HL-60 (cell line): ENCODE measurements around the gene PAGE2.

Source experiments
- DNase-seq, 2 experiments: peaks; one replicate each; pipeline ENCODE4 v3.0.0-alpha.2; 2010 to 2020; ENCODE audit warnings: low read depth in 1 of 2, low spot score in 1 of 2
- H3K27ac ChIP-seq: fragments of 250-450 bp; sonication (Bioruptor Pico); replicated peaks from 2 replicates; pipeline ENCODE4 v1.5.1; 2020; ENCODE audit warnings: mild to moderate bottlenecking, moderate library complexity
- H3K27me3 ChIP-seq: fragments of 250-450 bp; sonication (Bioruptor Pico); 2 replicates; pipeline ENCODE4 v1.5.1; 2021; ENCODE audit warnings: mild to moderate bottlenecking, moderate library complexity; ENCODE audit not compliant: insufficient read depth, poor library complexity, severe bottlenecking
- H3K4me3 ChIP-seq: replicated peaks from 2 replicates; pipeline ENCODE4 v1.5.1; 2011; ENCODE audit warnings: mild to moderate bottlenecking, control low read depth, low read length; ENCODE audit not compliant: insufficient read depth
- GABPA ChIP-seq: IDR thresholded peaks from 2 replicates; pipeline ENCODE4 v1.6.1; 2012; ENCODE audit warnings: low read depth
- POLR2AphosphoS5 ChIP-seq: IDR thresholded peaks from 2 replicates; pipeline ENCODE4 v1.6.1; 2012; ENCODE audit warnings: low read depth
- SPI1 ChIP-seq: IDR thresholded peaks from 2 replicates; pipeline ENCODE4 v1.6.1; 2012; ENCODE audit warnings: low read depth, mild to moderate bottlenecking, borderline replicate concordance
- TF ChIP-seq, protein P1 (sequence below): IDR thresholded peaks from 2 replicates; pipeline ENCODE4 v1.6.1; 2012; ENCODE audit warnings: low read depth; ENCODE audit not compliant: insufficient replicate concordance
- TF ChIP-seq, protein P2 (sequence below): IDR thresholded peaks from one replicate; pipeline ENCODE4 v1.5.1; 2011; ENCODE audit warnings: low read length, control low read depth, inconsistent platforms; ENCODE audit not compliant: insufficient read depth

The PAGE2 gene

DNA sequence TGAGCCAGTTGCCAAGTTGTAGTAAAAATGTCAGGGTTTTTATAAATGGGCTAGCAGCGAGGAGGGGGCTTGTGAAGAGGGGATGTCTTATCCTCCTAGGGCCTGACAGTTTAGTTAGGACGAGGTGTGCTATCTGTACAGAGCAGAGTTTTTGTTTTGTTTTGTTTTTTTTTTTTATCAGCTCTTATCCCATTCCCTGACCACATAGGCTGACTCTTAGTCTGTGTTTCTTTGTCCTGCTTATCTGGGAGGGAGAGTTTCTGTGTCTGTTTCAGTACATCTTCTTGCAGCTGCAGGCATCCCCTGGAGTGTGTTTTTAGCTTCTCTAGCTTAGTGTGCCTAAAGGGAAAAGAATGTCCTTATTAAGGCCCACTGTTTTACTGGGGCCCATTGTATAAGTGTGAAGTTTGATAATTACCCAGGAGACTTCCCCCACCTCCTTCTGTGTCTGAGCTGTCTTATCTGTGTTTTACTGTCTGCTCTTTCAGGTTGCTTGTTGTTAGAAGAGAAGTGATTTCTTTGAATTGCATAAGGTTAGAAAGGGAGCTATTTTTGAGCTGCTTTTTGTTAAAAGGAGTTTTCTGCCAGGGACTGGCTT, 32.0 kb downstream of the PAGE2 start:
- no peak for TF ChIP-seq SPI1
- Histone ChIP-seq H3K27me3 (no peaks in the 10 kb centered on the region), H3K4me3 (no peak overlapping the region), H3K27ac (no peak overlapping the region)
- DNase-seq: no peak

DNA sequence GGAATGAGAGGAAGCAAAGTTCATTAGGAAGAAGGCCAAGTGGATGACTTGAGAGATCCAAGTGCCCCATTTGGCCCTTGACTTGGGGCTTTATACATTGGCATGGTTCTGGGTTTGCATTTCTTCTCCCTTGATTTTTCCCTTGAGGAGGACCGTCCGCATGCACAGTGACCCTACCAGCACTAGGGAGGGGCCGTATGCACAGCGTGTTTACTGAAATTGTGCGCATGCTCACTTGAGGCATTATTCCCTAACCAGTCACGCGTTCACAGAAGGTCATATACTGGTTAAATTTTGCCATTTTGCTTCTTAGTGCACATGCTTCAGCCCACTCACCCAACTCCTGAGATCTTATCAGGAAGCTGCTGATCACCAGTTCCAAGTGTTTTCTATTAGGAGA, 35.1 kb downstream of the PAGE2 start:
- no peak for DNase-seq
- TF ChIP-seq, protein P1, sequence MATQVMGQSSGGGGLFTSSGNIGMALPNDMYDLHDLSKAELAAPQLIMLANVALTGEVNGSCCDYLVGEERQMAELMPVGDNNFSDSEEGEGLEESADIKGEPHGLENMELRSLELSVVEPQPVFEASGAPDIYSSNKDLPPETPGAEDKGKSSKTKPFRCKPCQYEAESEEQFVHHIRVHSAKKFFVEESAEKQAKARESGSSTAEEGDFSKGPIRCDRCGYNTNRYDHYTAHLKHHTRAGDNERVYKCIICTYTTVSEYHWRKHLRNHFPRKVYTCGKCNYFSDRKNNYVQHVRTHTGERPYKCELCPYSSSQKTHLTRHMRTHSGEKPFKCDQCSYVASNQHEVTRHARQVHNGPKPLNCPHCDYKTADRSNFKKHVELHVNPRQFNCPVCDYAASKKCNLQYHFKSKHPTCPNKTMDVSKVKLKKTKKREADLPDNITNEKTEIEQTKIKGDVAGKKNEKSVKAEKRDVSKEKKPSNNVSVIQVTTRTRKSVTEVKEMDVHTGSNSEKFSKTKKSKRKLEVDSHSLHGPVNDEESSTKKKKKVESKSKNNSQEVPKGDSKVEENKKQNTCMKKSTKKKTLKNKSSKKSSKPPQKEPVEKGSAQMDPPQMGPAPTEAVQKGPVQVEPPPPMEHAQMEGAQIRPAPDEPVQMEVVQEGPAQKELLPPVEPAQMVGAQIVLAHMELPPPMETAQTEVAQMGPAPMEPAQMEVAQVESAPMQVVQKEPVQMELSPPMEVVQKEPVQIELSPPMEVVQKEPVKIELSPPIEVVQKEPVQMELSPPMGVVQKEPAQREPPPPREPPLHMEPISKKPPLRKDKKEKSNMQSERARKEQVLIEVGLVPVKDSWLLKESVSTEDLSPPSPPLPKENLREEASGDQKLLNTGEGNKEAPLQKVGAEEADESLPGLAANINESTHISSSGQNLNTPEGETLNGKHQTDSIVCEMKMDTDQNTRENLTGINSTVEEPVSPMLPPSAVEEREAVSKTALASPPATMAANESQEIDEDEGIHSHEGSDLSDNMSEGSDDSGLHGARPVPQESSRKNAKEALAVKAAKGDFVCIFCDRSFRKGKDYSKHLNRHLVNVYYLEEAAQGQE: no peak
- TF ChIP-seq SPI1 (no peak), GABPA (no peak), POLR2AphosphoS5 (no peak)
- TF ChIP-seq, protein P2, sequence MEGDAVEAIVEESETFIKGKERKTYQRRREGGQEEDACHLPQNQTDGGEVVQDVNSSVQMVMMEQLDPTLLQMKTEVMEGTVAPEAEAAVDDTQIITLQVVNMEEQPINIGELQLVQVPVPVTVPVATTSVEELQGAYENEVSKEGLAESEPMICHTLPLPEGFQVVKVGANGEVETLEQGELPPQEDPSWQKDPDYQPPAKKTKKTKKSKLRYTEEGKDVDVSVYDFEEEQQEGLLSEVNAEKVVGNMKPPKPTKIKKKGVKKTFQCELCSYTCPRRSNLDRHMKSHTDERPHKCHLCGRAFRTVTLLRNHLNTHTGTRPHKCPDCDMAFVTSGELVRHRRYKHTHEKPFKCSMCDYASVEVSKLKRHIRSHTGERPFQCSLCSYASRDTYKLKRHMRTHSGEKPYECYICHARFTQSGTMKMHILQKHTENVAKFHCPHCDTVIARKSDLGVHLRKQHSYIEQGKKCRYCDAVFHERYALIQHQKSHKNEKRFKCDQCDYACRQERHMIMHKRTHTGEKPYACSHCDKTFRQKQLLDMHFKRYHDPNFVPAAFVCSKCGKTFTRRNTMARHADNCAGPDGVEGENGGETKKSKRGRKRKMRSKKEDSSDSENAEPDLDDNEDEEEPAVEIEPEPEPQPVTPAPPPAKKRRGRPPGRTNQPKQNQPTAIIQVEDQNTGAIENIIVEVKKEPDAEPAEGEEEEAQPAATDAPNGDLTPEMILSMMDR: no peak
- Histone ChIP-seq H3K4me3 (no peak overlapping the region), H3K27ac (no peak overlapping the region), H3K27me3 (no peaks in the 10 kb centered on the region)

DNA sequence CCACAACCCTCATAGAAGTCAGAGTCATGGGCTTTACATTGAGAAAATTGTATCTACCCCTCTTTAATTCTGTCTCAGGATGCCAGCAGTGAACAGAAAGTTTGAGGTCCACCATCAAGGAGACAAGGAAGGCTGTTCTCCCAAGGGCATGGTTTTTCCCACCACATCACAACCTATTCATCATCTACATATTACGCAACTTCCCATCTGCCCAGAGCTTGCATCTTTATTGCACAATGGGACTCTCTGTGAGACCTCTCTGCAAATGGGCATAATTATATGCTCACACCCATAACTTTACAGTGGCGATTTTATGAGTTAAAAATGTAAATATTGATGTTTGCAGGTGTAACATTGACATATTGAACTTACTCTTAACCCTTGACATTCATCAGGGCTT, 38.9 kb downstream of the PAGE2 start:
- H3K4me3 ChIP-seq: no peak overlapping the region
- peak; percentile 13 to 28 for DNase-seq
- H3K27me3 ChIP-seq: no peaks in the 10 kb centered on the region
- no peak for TF ChIP-seq SPI1
- TF ChIP-seq, protein P2: no peak
- TF ChIP-seq, protein P1: no peak
- no peak for TF ChIP-seq POLR2AphosphoS5
- no peak for TF ChIP-seq GABPA
- H3K27ac ChIP-seq: no peak overlapping the region

DNA sequence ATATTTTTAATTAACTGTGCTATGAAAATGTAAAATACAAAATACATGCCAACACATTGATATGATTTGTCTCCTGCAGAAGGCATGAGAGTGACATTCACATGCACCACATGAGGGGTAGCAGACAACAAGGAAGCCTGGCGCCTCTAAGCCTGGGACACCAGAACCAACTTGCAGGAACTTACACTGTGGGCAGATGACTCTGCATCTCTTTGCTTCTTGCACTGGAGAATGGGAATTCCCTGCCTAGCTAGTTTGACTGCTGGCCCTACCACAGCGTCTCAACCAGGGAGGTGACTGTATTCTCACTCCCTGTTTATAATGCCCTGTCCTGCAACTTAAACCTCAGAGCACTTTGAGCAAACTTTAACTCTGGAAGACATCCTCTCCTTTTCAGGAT, 40.5 kb downstream of the PAGE2 start:
- H3K27ac ChIP-seq: no peak overlapping the region
- no peak for TF ChIP-seq GABPA
- TF ChIP-seq, protein P2: no peak
- no peak for TF ChIP-seq SPI1
- no peak for TF ChIP-seq POLR2AphosphoS5
- TF ChIP-seq, protein P1: no peak
- H3K4me3 ChIP-seq: no peak overlapping the region
- no peaks in the 10 kb centered on the region for H3K27me3 ChIP-seq
- no peak for DNase-seq
